HG03575 (cell line): ENCODE measurements around the gene MRC1.

Experiments
- ATAC-seq: cut with Tn5 transposase; IDR thresholded peaks from one replicate; pipeline ENCODE4 v1.9.1; 2021; ENCODE audit not compliant: unreplicated experiment, insufficient number of reproducible peaks, low FRiP score; ENCODE audit errors: extremely low read depth

Gene MRC1

GRCh38 chr10:17808971-17809841, at the start of gene MRC1:
MRC1 (plus strand) TSS chr10:17809348; CDS start chr10:17809466, 118 bp downstream.
- no peak for ATAC-seq

GRCh38 chr10:17764142-17764541, 45.0 kb upstream of the MRC1 start:
- no peak for ATAC-seq

GRCh38 chr10:17765602-17766001, 43.5 kb upstream of the MRC1 start:
- ATAC-seq = no peak

GRCh38 chr10:17766731-17767130, 42.4 kb upstream of the MRC1 start:
- ATAC-seq = no peak

GRCh38 chr10:17768496-17768895, 40.7 kb upstream of the MRC1 start:
- ATAC-seq = no peak

GRCh38 chr10:17768957-17769356, 40.2 kb upstream of the MRC1 start:
- no peak for ATAC-seq

GRCh38 chr10:17771017-17771416, 38.1 kb upstream of the MRC1 start:
- no peak for ATAC-seq

- ATAC-seq = no peak
Observed at GRCh38 chr10:17779784-17780183, 29.4 kb upstream of the MRC1 start.

- ATAC-seq = no peak
Observed at GRCh38 chr10:17780727-17781126, 28.4 kb upstream of the MRC1 start.

- no peak for ATAC-seq
Observed at GRCh38 chr10:17781856-17782255, 27.3 kb upstream of the MRC1 start.

- ATAC-seq = no peak
Observed at GRCh38 chr10:17782921-17783665, 26.1 kb upstream of the MRC1 start.

- ATAC-seq = no peak
Observed at GRCh38 chr10:17783751-17784150, 25.4 kb upstream of the MRC1 start.

- no peak for ATAC-seq
Observed at GRCh38 chr10:17784688-17785087, 24.5 kb upstream of the MRC1 start.

GRCh38 chr10:17785276-17785930, 23.7 kb upstream of the MRC1 start:
- no peak for ATAC-seq

- ATAC-seq = no peak
Observed at GRCh38 chr10:17787087-17787961, 21.8 kb upstream of the MRC1 start.

GRCh38 chr10:17788646-17789045, 20.5 kb upstream of the MRC1 start:
- no peak for ATAC-seq

- ATAC-seq = no peak
Observed at GRCh38 chr10:17789396-17789795, 19.8 kb upstream of the MRC1 start.

- no peak for ATAC-seq
Observed at GRCh38 chr10:17790651-17791050, 18.5 kb upstream of the MRC1 start.

GRCh38 chr10:17792991-17793390, 16.2 kb upstream of the MRC1 start:
- no peak for ATAC-seq
